SK-N-SH (cell line): ENCODE data around the gene HK1. TPM values are rescaled to one million over a fixed set of nuclear protein-coding genes. Genes with fewer than 3 reads are reported as not detected.

Experiments used
- CTCF ChIA-PET: fragments of 300-600, 350-600 bp; formaldehyde crosslinking; extraction: SDS; loops from one replicate; lab custom pipeline; 2021; lab: Yijun Ruan, JAX
- POLR2A ChIA-PET: fragments of 350-600 bp; sonication (Branson Sonifier 250); formaldehyde crosslinking; extraction: SDS; loops from one replicate; lab custom pipeline; 2020; ENCODE audit warnings: antibody characterized with exemption, inconsistent platforms; lab: Yijun Ruan, JAX
- DNase-seq: peaks from one replicate; pipeline ENCODE4 v3.0.0; 2012
- H2AFZ ChIP-seq: fragments of 200-600 bp; sonication (generic); 2 replicates; pipeline ENCODE4 v1.8.1; 2016; ENCODE audit warnings: antibody characterized with exemption, mild to moderate bottlenecking, low read depth
- H3F3A ChIP-seq: fragments of 200-600 bp; sonication (generic); replicated peaks from 2 replicates; pipeline ENCODE3; 2016; ENCODE audit warnings: antibody characterized with exemption, mild to moderate bottlenecking; ENCODE audit not compliant: insufficient read depth
- H3K27ac ChIP-seq, 2 experiments: fragments of 200-500 bp in 1 of 2; fragments of 200-600 bp in 1 of 2; sonication (Bioruptor generic) in 1 of 2; sonication (generic), shearing (Covaris generic) in 1 of 2; 2 replicates each; pipeline versions ENCODE4 v1.5.1 to v1.6.1; 2014 to 2016; ENCODE audit warnings: low read depth in 2 of 2, inconsistent platforms in 1 of 2, low read length in 1 of 2, mild to moderate bottlenecking in 1 of 2, mixed read lengths in 1 of 2
- H3K27me3 ChIP-seq: fragments of 200-600 bp; sonication (generic), shearing (Covaris generic); 2 replicates; pipeline ENCODE4 v1.6.1; 2016; ENCODE audit warnings: mixed run types; ENCODE audit not compliant: insufficient read depth
- H3K36me3 ChIP-seq, 2 experiments: fragments of 200-500 bp in 1 of 2; fragments of 200-600 bp in 1 of 2; sonication (Bioruptor generic) in 1 of 2; sonication (generic) in 1 of 2; replicated peaks in 1 of 2; 2 replicates each; pipeline versions ENCODE3 to v1.5.1; 2014 to 2016; ENCODE audit warnings: low read length in 1 of 2, mild to moderate bottlenecking in 1 of 2; ENCODE audit not compliant: insufficient read depth in 2 of 2, control insufficient read depth in 1 of 2
- H3K4me1 ChIP-seq, 2 experiments: fragments of 200-500 bp in 1 of 2; fragments of 200-600 bp in 1 of 2; sonication (Bioruptor generic) in 1 of 2; sonication (generic), shearing (Covaris generic) in 1 of 2; 2 replicates each; pipeline versions ENCODE4 v1.5.1 to v1.6.1; 2014 to 2016; ENCODE audit warnings: low read depth in 1 of 2, low read length in 1 of 2, mixed run types in 1 of 2; ENCODE audit not compliant: insufficient read depth in 2 of 2, control insufficient read depth in 1 of 2
- H3K4me2 ChIP-seq: fragments of 200-600 bp; sonication (generic), shearing (Covaris generic); 2 replicates; pipeline ENCODE4 v1.6.1; 2017; ENCODE audit warnings: mixed run types
- H3K4me3 ChIP-seq, 2 experiments: fragments of 200-500 bp in 1 of 2; fragments of 200-600 bp in 1 of 2; sonication (Bioruptor generic) in 1 of 2; sonication (generic), shearing (Covaris generic) in 1 of 2; 2 replicates each; pipeline versions ENCODE4 v1.5.1 to v1.8.1; 2014 to 2016; ENCODE audit warnings: low read depth in 2 of 2, inconsistent platforms in 1 of 2, low read length in 1 of 2, mild to moderate bottlenecking in 1 of 2, mixed read lengths in 1 of 2, moderate library complexity in 1 of 2
- H3K79me2 ChIP-seq: fragments of 200-600 bp; sonication (generic); 2 replicates; pipeline ENCODE4 v1.8.1; 2017; ENCODE audit warnings: mild to moderate bottlenecking; ENCODE audit not compliant: insufficient read depth
- H3K9ac ChIP-seq: fragments of 200-600 bp; sonication (generic); 2 replicates; pipeline ENCODE4 v1.6.1; 2017; ENCODE audit warnings: mixed run types
- H3K9me2 ChIP-seq: fragments of 200-600 bp; sonication (generic); 2 replicates; pipeline ENCODE4 v1.6.1; 2017; ENCODE audit warnings: mixed run types
- H3K9me3 ChIP-seq: fragments of 200-600 bp; sonication (generic); 2 replicates; pipeline ENCODE4 v1.6.1; 2017; ENCODE audit warnings: mixed run types, mild to moderate bottlenecking, moderate library complexity
- H4K20me1 ChIP-seq: fragments of 200-600 bp; sonication (generic); 2 replicates; pipeline ENCODE4 v1.6.1; 2017; ENCODE audit warnings: mild to moderate bottlenecking, mixed run types; ENCODE audit not compliant: insufficient read depth
- ELF1 ChIP-seq: IDR thresholded peaks from 2 replicates; pipeline ENCODE4 v1.4.0; 2012
- EZH2phosphoT487 ChIP-seq: fragments of 200-600 bp; sonication (generic); IDR thresholded peaks from 2 replicates; pipeline ENCODE4 v1.6.1; 2017; ENCODE audit warnings: low read depth, mixed run types, mild to moderate bottlenecking, antibody characterized with exemption, moderate library complexity, borderline replicate concordance
- FOSL2 ChIP-seq: IDR thresholded peaks from 2 replicates; pipeline ENCODE4 v1.4.0; 2012; ENCODE audit warnings: low read depth, mild to moderate bottlenecking, moderate library complexity, borderline replicate concordance
- FOXJ3 ChIP-seq: sonication (generic); formaldehyde crosslinking; IDR thresholded peaks from 2 replicates; pipeline ENCODE4 v1.5.1; 2020; ENCODE audit warnings: mild to moderate bottlenecking, missing genetic modification reagents
- FOXM1 ChIP-seq: IDR thresholded peaks from 2 replicates; pipeline ENCODE4 v1.4.0; 2012; ENCODE audit warnings: low read depth, mild to moderate bottlenecking
- GATA2 ChIP-seq: sonication (generic); formaldehyde crosslinking; IDR thresholded peaks from 2 replicates; pipeline ENCODE4 v1.5.0; 2020; ENCODE audit warnings: mild to moderate bottlenecking, missing genetic modification reagents
- IRF3 ChIP-seq: fragments of 150-350 bp; IDR thresholded peaks from 2 replicates; pipeline ENCODE4 v1.6.1; 2016; ENCODE audit warnings: mild to moderate bottlenecking, low read depth, low read length
- MAX ChIP-seq: IDR thresholded peaks from 2 replicates; pipeline ENCODE4 v1.4.0; 2012; ENCODE audit warnings: low read depth
- MEF2A ChIP-seq: IDR thresholded peaks from 2 replicates; pipeline ENCODE4 v1.4.0; 2012; ENCODE audit warnings: low read depth, borderline replicate concordance
- NFIC ChIP-seq: IDR thresholded peaks from 2 replicates; pipeline ENCODE4 v1.4.0; 2012; ENCODE audit warnings: borderline replicate concordance
- RXRA ChIP-seq: IDR thresholded peaks from 2 replicates; pipeline ENCODE4 v1.4.0; 2012; ENCODE audit warnings: low read depth, mild to moderate bottlenecking, borderline replicate concordance
- SIN3A ChIP-seq: IDR thresholded peaks from 2 replicates; pipeline ENCODE4 v1.6.1; 2012; ENCODE audit warnings: low read depth, mild to moderate bottlenecking, low read length, moderate library complexity, borderline replicate concordance
- SMC3 ChIP-seq: IDR thresholded peaks from 2 replicates; pipeline ENCODE4 v1.6.1; 2012; ENCODE audit warnings: low read depth, low read length, improper control_type of control experiment
- TCF12 ChIP-seq: IDR thresholded peaks from 2 replicates; pipeline ENCODE4 v1.4.0; 2012
- TEAD4 ChIP-seq: IDR thresholded peaks from 2 replicates; pipeline ENCODE4 v1.4.0; 2012; ENCODE audit warnings: mild to moderate bottlenecking, borderline replicate concordance; ENCODE audit not compliant: insufficient read depth
- USF2 ChIP-seq: fragments of 150-350 bp; IDR thresholded peaks from 2 replicates; pipeline ENCODE4 v1.6.1; 2017; ENCODE audit warnings: antibody characterized with exemption, low read length, low read depth, borderline replicate concordance
- WGBS: methylation state at CpG from one replicate; pipeline ENCODE4 v1.1.6; 2017; ENCODE audit warnings: low lambda C conversion rate; 5-methylcytosine and 5-hydroxymethylcytosine counted together
- polyA plus RNA-seq, 3 experiments: library from polyadenylated mRNA; depleted of rRNA; stranded (reverse); fragments of >200 nt; gene quantifications; 2 replicates each; pipeline ENCODE4 v1.2.3, GENCODE V29; 2012

The HK1 gene
- polyA plus RNA-seq, 1 of the 3 experiments (the other 2 are of a cell fraction), result 38.7 TPM

DNA sequence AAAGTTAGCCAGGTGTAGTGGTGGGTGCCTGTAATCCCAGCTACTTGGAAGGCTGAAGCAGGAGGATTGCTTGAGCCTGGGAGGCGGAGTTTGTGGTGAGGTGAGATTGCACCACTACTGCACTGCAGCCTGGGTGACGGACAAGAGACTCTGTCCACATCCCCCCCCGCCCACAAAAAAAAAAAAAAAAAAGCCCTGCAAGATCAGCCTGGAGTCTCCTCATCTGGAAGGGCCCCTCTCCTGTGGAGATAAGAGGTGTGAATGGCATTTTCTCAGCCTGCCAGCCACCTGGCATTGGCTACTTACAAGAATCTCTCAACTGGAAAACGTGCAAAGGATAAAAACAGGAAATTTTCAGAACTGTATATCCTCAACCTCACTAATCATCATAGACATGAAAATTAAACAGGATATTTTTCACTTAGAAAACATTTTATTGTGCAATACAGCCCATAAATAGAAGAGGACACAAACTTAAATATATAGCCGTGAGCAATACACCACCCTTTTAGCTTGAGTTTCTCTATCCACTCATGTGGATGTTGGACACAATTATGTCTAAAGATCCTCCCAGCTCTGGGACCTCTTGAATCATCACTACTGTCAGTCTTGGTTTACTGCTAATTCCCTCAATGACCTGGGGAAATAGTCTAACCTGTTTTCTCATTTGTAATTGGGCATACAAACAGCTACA lies 161.7 kb downstream of the HK1 start (continued):
- TF ChIP-seq MAX, result no peak
- no peak for TF ChIP-seq EZH2phosphoT487

DNA sequence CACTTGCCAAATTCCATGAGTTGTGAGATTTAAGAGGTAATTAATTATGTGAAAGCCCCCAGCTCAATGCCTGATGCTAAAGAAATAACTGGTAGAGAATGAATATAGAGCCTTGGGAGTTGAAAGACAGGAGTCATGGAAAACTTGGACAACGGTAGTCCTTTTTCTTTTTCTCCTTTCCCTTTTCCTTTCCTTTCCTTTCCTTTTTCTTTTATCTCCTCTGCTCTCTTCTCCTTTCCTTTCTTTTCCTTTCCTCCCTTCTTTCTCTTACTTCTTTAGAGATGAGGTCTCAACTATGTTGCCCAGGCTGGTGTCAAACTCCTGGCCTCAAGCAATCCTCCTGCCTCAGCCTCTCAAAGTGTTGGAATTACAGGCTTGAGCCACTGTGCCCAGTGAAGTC lies 165.1 kb downstream of the HK1 start:
- Histone ChIP-seq H3K36me3 (no peaks in the 10 kb centered on the region), H3K27me3 (no peaks in the 10 kb centered on the region)
- no peak for TF ChIP-seq EZH2phosphoT487
- TF ChIP-seq MEF2A, result no peak
- TF ChIP-seq NFIC, result no peak
- no peak for TF ChIP-seq FOXM1
- TF ChIP-seq SIN3A, result no peak
- TF ChIP-seq FOSL2, result no peak
- TF ChIP-seq TCF12, result no peak
- TF ChIP-seq, all 33 proteins: peak for 0
- Histone ChIP-seq H4K20me1 (no peaks in the 10 kb centered on the region), H3K9me3 (no peaks in the 10 kb centered on the region), H3K79me2 (no peaks in the 10 kb centered on the region), H3K4me3 (no peak overlapping the region), H3K9me2 (no peaks in the 10 kb centered on the region), H3K4me1 (peaks cover 10 to 29% of the 10 kb centered on the region in 2 experiments), H3K27ac (no peak overlapping the region), H3K9ac (no peak overlapping the region), H3K4me2 (no peak overlapping the region), H2AFZ (no peak overlapping the region), H3F3A (peaks cover 20% of the 10 kb centered on the region)
- ChIA-PET POLR2A (no interaction called here), CTCF (interaction anchor here (0.8 kb wide), 1 partner anchor 472 kb away, joined by 3 read pairs; no protein-coding TSS in a partner anchor)
- WGBS, result 90% methylated on average over 1 of the region's 1 CpG
- DNase-seq, result no peak

DNA sequence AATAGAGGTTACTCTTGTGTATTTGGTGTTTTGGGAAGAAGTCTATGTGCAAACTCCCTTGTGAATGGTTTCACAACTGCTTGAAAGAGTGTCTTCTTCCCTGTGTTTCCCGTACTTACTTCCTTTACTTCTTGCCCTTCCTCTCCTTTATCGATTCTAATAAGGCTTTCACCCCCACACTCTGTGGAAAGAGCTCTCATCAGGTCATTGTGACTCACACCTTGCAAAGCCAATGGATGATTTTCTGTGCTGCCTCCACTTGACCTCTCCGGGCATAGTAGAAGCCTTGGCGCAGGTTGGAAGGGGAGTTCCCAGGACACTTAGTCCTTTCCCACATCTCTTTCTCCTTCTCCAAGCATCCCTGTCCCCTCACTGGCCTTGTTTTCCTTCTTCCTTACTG lies 166.7 kb downstream of the HK1 start:
- H3F3A ChIP-seq, result peaks cover 20% of the 10 kb centered on the region
- ChIA-PET CTCF (interaction anchor here (1.7 kb wide), 1 partner anchor 10 kb away, joined by 4 read pairs; no protein-coding TSS in a partner anchor), POLR2A (no interaction called here)
- no peak overlapping the region for H3K27ac ChIP-seq
- no peak overlapping the region for H2AFZ ChIP-seq
- no peak overlapping the region for H3K4me3 ChIP-seq
- H3K27me3 ChIP-seq, result no peaks in the 10 kb centered on the region
- TF ChIP-seq ELF1 (no peak), USF2 (no peak), SMC3 (no peak), IRF3 (no peak), TEAD4 (no peak), MEF2A (no peak), FOXJ3 (no peak), SIN3A (no peak), FOXM1 (no peak), RXRA (no peak), MAX (no peak), FOSL2 (no peak), EZH2phosphoT487 (no peak), GATA2 (CRISPR knock-in tag) (no peak)
- WGBS, result 71% methylated on average over 4 of the region's 4 CpGs
- H3K9me2 ChIP-seq, result no peaks in the 10 kb centered on the region
- H3K9ac ChIP-seq, result no peak overlapping the region
- H3K9me3 ChIP-seq, result no peaks in the 10 kb centered on the region
- H3K4me1 ChIP-seq, result peaks cover 2 to 29% of the 10 kb centered on the region in 2 experiments; a peak in 3 of 4 replicates
- H3K79me2 ChIP-seq, result no peaks in the 10 kb centered on the region
- DNase-seq, result no peak
- H3K36me3 ChIP-seq, result no peaks in the 10 kb centered on the region
- H4K20me1 ChIP-seq, result no peaks in the 10 kb centered on the region
- no peak overlapping the region for H3K4me2 ChIP-seq
